NCI-H1092 (cell line): Measurements from ENCODE around the gene HP.
"Not testable (repeated sequence)": the region's sequence is repeated elsewhere in the genome, so short reads cannot be mapped to it uniquely, and the experiment has no call there.

Experiments
- DNase-seq: peaks from one replicate; lab custom pipeline; 2025; lab: John Stamatoyannopoulos, UW

Gene HP

DNA sequence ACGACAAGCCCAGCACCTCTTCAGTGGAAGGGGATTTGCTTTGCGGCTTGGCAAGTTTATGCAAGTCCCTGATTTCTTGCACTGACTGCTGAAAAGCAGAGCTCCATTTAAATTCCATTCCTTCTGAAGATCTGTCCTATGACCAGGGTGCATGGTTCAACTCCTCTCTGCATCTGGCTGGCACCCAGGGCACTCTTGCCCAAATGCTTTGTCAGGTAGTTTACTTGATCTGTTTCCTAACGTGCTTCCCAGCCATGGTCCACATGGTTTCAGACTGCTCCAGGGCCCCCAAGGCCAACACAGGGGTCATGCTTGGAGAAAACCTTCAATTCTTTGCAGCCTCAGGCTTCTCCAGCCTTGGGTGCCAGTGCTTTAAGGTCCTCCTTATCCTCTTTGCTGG, 11.2 kb upstream of the HP start:
- DNase-seq, result no peak

DNA sequence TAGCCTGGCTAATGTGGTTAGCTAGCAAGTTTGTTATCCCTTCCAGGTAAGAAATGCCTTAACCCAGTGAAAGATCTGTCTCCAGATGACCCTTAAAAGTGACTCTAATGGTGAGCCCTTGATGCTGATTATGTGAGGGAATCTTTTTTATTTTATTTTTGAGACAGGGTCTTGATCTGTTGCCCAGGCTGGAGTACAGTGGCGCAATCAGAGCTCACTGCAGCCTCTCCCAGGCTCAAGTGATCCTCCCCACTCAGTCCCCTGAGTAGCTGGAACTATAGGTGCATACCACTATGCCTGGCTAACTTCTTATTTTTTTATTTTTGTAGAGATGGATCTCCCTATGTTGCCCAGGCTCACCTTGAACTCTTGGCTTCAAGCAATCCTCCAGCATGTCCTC, 10.8 kb upstream of the HP start:
- no peak for DNase-seq

DNA sequence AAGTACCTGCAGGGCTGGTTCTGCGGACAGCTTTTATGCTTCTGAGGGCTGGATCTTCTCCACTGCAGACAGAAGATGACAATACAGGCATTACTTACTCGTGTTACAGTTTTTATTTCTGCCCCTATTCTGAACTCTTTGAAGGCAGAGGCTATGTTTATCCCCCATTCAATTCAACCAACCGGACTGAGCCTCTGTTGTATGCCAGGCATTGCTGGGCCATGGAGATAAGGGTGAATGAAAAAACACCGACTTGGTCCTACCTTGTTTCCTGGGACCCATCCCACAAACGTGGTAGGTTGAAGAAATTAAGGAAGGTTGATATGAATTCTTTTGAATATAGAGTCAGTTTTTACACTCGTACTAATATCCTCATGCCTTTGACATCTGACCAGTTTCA, 10.0 kb upstream of the HP start:
- no peak for DNase-seq

DNA sequence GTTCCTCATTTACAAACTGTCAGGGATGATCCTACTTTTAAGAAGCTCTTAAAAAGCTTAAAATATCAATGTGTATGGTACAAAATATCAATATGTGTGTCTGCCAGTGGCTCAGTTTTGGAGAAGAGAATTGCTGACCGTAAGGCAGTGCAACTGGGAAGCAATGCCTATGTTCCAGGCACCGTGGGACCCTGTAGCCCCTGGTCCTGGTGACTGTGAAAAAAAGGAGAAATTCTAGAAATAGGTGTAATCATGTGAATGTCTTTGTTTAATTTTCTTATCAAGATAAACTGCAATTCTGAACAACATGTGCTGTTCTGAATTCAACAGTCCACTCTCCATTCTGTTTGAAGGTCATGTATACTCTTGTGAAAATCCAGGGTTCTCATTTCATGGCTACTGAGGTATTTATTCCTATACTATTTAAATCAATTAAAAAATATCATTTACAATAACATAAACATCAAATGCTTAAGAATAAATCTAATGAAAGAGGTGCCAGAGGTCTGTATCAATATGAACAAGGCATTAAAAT, 9.4 kb upstream of the HP start:
- DNase-seq, result no peak

DNA sequence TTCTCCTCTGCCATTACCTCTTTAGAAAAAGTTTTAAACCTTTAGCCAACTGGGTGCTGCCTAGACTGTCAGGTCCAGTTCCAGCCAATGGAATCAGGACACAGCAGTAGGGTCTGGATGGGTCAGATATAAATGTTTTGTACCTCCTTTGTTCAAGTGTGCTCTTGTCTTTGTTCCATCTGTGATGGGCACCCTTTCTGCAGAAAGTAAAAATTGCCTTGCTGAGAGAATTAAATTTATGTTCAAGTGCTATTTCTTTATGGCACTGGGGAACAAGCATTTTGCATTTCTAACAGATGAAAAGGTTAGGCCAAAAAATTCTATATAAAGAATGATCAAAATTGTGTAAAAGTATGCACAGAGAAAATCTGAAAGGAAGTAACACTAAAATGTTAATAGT, 5.2 kb upstream of the HP start:
- no peak for DNase-seq

DNA sequence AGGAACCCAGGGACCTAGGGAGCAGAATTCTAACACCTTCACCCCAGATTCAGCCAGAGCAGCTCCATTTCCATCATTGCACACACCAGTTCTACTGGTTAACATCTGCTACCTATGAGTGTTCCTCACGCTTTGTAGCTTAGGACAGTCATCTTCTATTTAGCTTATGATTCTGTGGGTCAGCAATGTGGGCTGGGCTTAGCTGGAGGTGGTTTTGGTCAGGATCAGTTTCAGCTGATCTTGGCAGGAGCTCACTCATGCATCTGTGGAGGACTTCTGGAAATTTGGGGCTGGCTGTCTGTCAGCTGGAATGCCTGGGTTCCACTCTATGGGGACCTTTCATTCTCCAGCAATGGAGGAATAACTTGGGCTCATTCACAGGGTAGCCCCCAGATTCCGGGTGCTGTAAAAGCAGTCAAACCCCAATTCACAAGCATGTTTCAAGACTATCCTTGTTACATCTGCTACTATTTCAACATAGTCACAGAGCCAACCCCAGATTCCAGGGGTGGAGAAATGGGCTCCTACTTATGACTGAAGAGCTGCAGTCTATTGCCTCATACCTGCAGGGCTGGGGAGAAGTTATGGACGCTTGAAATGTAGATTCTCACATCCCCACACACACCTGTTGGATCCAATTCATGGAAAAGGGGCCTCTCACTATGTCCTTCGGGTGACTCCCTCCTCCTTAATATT, 3.4 kb upstream of the HP start:
- DNase-seq, result no peak

DNA sequence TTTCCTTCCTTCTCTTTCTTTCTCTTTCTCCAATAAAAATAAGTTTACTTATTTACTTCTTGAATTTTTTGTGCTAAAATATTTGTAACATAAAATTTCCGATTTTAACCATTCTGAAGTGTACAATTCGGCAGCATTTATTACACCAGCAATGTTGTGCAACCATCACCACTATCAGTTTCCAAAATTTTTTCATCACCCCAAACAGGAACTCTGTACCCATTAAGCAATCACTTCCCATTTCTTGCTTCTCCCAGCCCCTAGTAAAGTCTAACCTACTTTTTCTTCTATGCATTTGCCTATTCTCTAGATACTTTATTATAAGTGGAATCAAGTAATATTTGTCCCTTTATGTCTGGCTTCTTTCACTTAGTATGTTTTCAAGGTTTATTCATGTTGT, 2.5 kb upstream of the HP start:
- no peak for DNase-seq

DNA sequence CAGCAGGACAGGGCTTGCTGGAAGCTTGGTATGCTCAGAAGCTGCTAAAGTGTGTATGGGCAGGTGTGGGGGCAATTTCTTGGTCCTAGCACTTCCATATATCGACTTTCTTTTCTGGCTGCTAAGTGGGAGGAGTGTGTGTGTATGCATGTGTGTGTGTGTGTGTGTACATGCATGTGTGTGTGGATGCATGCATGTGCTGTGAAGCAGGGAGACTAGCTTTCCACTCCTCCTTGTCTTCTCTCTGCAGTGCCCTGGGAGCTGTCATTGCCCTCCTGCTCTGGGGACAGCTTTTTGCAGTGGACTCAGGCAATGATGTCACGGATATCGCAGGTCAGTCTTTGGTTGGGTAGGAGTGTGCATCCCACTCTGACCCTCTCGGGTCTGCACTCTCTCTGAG, 1.6 kb downstream of the HP start:
- no peak for DNase-seq

DNA sequence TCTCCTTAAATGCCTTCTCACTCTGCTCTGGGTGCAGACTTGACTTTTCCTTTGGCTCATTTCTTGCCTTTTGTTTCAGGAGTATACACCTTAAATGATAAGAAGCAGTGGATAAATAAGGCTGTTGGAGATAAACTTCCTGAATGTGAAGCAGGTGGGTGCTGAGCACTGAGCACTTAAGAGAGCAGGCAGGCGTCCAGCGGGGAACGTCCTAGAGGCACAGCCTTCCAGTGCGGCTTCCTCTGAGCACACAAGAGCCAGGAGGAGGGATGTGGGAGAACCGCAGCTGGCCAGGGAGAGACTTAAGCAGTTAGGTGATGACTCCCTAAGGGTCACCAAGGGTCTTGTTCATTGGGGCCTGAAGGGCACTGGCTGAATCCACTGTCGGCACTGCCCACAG, 3.0 kb downstream of the HP start:
- DNase-seq, result not testable (repeated sequence)

DNA sequence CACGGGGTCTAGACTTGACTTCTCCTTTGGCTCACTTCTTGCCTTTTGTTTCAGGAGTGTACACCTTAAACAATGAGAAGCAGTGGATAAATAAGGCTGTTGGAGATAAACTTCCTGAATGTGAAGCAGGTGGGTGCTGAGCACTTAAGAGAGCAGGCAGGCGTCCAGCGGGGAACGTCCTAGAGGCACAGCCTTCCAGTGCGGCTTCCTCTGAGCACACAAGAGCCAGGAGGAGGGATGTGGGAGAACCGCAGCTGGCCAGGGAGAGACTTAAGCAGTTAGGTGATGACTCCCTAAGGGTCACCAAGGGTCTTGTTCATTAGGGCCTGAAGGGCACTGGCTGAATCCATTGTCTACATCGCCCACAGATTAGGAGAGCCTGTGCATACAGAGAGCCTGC, 4.8 kb downstream of the HP start:
- DNase-seq, result not testable (repeated sequence)

DNA sequence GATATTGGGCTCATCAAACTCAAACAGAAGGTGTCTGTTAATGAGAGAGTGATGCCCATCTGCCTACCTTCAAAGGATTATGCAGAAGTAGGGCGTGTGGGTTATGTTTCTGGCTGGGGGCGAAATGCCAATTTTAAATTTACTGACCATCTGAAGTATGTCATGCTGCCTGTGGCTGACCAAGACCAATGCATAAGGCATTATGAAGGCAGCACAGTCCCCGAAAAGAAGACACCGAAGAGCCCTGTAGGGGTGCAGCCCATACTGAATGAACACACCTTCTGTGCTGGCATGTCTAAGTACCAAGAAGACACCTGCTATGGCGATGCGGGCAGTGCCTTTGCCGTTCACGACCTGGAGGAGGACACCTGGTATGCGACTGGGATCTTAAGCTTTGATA, 6.1 kb downstream of the HP start:
- DNase-seq, result no peak

DNA sequence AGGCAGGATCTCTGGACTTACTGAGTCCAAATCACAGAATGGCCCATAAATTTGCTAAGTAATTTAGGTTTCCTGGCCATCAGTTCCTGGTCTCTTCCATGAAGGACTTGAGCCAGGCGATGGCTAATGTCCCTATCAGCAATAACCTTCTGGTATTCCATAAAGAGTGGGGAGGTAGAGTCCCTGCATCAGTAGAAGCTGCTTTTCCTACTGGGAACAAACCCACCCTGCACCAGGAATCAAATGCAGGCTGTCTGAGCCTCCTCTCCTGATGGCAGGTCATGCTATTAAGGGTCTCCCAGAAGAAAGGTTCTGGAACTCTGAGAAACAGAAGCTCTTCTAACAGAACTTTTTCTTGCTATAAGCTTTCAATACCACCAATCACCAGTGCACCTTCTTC, 7.3 kb downstream of the HP start:
- no peak for DNase-seq

DNA sequence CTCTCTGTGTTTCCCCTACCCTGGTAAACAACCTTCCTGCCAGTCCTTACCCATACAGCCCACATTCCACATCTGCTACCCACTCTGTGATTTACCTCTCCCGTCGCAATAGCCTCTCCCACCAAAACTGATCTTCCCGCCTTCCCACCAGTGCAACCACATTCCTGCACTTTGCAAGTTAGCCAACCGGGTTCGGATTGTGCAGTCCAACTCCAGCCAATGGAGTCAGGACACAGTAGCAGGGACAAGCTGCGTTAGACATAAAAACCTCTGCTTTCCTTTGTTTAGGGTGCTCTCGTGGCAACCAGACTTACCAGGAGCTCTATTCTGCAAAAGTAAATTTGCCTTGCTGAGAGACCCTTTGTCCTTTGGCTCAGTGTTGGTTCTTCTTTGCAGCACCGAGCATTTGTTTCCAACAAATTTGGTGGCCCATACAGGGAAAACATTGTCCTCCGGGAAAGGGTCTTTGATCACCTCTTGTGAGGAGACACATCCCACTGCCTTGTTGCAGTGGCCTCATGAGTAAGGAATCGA, 10.1 kb downstream of the HP start:
- no peak for DNase-seq

DNA sequence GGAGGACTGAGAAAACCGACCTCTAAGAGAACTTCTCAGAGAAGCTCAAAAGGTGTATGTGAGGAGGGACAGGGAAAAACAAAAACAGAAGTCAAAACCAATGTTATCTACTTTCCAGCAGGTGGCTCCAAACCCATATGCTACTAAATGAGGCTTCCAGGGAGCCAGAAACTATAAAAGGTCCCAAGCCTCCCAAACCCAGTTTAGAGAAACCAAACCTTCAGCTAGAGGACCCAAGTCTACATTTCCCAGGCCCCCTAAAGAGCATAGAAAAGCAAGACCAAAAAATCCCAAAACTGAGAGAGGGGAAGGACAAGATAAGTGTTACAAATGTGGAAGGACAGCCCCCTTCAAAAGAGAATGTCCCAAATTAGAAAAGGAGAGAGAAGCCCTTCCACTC, 12.4 kb downstream of the HP start:
- DNase-seq, result no peak

DNA sequence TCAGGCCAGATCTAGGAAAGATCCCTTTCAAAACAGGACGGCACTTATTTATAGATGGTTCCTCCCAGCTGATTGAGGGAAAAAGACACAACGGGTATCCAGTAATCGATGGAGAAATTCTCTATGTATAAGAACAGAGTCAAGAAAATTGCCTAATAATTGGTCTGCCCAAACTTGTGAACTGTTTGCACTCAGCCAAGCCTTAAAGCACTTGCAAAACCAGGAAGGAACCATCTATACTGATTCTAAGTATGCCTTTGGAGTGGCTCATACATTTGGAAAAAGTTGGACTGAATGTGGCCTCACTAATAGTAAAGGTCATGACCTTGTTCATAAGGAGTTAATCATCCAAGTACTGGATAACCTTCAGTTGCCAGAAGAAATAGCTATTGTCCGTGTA, 14.6 kb downstream of the HP start:
- no peak for DNase-seq

DNA sequence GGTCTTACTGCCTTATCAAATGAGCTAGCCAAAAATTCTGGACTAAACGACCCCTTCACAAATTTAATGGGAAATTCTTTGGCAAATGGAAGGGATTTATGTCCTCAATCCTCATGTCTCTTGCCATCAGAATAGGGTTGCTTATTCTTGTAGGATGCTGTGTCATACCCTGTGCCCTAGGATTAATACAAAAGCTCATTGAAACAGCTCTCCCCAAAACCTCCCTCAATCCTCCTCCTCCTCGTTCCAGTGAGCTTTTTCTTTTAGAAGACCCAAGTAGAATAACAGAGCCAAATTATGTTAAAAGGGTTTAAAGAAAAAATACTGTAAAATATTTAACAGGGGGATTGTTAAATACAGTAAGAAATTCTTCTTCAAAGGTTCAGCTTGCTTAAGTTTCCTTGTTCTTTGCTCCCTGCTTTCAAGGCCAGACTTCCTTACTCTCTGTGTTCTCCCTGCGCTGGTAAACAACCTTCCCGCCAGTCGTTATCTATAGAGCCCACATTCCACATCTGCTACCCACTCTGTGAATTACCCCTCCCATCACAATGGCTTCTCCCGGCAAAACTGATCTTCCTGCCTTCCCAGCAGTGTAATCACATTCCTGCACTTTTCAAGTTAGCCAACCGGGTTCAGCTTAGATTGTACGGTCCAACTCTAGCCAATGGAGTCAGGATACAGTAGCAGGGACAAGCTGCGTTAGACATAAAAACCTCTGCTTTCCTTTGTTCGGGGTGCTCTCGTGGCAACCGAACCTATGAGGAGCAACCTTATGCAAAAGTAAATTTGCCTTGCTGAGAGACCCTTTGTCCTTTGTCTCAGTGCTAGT, 18.4 kb downstream of the HP start:
- DNase-seq, result no peak

DNA sequence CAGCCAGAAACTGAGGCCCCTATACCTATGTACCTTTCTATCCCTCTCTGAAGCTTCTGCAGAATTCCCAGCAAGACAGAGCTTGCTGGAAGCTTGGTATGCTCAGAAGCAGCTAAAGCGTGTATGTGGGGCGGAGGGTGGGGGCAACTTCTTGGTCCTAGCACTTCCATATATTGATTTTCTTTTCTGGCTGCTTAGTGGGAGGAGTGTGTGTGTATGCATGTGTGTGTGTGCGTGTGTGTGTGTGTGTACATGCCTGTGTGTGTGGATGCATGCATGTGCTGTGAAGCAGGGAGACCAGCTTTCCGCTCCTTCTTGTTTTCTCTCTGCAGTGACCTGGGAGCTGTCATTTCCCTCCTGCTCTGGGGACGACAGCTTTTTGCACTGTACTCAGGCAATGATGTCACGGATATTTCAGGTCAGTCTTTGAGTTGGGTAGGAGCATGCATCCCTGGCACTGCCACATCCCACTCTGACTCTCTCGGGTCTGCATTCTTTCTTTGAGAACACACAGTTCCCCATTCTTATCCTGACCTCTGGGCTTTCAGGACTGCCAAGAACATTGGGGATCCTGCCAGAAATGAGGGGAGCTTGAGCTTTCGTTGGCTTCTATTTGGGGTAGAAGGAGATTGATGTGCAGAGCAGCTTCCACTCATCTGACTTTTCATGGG, 19.4 kb downstream of the HP start:
- no peak for DNase-seq

DNA sequence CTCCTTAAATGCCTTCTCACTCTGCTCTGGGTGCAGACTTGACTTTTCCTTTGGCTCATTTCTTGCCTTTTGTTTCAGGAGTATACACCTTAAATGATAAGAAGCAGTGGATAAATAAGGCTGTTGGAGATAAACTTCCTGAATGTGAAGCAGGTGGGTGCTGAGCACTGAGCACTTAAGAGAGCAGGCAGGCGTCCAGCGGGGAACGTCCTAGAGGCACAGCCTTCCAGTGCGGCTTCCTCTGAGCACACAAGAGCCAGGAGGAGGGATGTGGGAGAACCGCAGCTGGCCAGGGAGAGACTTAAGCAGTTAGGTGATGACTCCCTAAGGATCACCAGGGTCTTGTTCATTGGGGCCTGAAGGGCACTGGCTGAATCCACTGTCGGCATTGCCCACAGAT, 20.8 kb downstream of the HP start:
- DNase-seq, result not testable (repeated sequence)

DNA sequence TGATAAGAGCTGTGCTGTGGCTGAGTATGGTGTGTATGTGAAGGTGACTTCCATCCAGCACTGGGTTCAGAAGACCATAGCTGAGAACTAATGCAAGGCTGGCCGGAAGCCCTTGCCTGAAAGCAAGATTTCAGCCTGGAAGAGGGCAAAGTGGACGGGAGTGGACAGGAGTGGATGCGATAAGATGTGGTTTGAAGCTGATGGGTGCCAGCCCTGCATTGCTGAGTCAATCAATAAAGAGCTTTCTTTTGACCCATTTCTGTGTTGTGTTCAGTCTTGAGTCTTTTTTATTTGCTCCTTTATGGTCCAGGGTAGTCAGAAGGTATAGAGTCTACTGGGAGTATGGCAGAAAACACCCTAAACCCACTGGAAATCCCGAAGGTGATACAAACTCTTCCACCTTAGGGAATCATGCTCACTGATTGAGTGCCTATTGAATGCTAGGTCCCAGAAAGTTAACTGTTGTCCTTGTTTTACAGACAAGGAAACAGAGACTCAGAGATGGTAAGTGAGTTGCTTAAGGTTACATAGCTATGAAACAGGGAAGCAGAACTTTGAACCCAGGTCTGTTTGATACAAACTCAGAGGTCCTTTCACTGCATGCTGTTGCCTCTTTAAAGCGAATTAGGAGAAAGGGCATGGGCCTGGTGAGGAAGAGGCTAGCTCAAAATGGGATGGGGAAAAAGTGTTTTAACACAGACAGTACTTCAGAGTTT, 22.8 kb downstream of the HP start:
- DNase-seq, result not testable (repeated sequence)

DNA sequence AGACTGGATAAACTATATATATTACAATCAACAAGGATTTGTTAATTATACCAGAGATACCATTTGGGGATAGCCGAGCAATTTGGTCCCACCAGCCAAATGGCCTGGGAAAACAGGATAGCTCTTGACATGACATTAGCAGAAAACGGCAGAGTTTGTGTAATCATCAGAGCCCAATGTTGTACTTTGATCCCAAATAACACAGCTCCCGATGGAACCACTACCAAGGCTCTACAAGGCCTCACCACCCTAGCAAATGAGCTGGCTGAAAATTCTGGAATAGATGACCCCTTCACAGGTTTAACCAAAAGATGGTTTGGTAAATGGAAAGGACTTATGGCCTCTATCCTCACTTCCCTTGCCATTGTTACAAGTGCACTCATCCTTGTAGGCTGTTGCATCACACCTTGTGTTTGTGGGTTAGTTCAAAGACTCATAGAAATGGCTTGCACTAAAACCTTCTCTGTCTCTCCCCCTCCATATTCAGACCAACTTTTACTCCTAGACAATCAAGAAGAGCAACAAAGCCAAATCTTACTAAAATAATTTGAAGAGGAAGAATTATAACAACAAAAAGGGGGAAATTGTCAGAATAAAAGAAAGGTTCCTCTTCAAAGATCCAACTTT, 29.6 kb downstream of the HP start:
- no peak for DNase-seq

DNA sequence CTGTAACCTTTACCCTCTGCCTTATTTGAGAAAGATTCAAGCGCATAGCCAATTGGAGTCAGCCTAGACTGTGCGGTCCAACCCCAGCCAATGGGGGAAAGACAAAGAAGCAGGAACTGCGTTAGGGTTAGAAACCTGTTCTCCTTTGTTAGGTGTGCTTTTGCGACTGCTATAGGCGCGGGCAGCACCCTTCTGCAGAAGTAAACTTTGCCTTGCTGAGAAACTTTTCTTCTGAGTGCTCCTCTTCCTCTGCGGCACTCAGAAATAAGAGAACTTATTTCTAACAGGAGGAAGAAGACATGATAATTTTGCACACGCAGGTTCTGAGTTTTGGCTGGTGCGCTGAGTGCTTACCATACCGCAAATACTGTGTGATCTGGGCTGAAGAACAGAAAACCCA, 30.1 kb downstream of the HP start:
- no peak for DNase-seq

DNA sequence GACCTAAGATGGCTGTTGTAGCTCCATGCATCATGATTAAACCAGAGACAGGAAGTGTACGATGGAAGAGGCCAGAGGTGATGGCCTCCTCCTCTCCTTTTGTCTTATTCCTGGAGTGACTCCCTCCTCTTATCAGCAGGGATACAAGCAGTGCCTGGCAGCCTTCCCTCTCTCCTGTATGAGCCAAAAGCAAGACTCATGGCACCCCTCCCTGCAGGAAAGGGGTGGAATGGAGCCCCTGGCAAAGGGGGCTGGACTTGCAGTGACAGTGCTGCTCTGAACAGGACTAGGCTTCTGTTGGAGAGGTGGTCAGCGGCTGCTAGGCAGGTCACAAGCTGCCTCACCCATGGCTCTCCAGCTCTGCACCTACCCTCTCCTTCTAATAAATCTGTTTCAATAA, 30.7 kb downstream of the HP start:
- no peak for DNase-seq
